ENCODE data around the gene BLTP1.

BLTP1 gene

GRCh38 chr4:122146652-122147051 is 5.5 kb upstream of the BLTP1 start:
- no peak for DNase-seq (ENCODE audit: low spot score)
- H3K4me3 ChIP-seq (ENCODE audit: severe bottlenecking): no peak overlapping the region

DNA sequence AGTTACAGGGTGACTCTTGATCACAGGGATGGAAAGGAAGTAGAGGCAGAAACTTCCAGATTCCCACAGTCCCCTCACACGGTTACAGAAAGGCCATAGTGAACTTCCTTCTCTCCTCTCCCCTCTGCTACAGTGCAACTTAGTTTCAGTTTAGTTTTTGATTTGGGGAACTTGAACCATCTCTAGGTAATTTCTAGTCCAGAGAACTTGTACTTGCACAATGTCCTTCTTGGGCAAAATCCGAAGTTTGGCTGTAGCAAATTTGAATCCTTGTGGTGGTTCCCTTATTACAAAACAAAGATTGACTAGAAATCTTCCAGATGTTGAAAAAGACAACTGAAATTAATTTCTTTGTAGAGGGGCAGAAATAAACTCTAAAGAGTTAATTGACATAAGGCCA is 1.2 kb upstream of the BLTP1 start:
- H3K27me3 ChIP-seq (ENCODE audit: insufficient read depth, poor library complexity, severe bottlenecking): no peaks in the 10 kb centered on the region
- DNase-seq (ENCODE audit: low spot score) (no peak), ATAC-seq (ENCODE audit: low read depth) (no peak)
- no peak overlapping the region for H3K4me3 ChIP-seq (ENCODE audit: severe bottlenecking)
- H3K9me3 ChIP-seq (ENCODE audit: severe bottlenecking): no peaks in the 10 kb centered on the region
- H3K4me1 ChIP-seq (ENCODE audit: insufficient read depth, poor library complexity, severe bottlenecking): peaks cover 4% of the 10 kb centered on the region
- 0 out of 2 replicates have a peak, but pooled peaks cover 7% of the 10 kb centered on the region for H3K36me3 ChIP-seq (ENCODE audit: low read depth)
- no peak overlapping the region for H3K27ac ChIP-seq (ENCODE audit: poor library complexity, severe bottlenecking)
- no peak for TF ChIP-seq CTCF (IDR thresholded peaks at IDR 0.05; ENCODE audit: poor library complexity, severe bottlenecking)

More at GRCh38 chr4:122146652-122147051, 5.5 kb upstream of the BLTP1 start:
- Histone ChIP-seq H3K36me3 (ENCODE audit: low read depth) (no peaks in the 10 kb centered on the region), H3K27ac (ENCODE audit: poor library complexity, severe bottlenecking) (no peak overlapping the region), H3K9me3 (ENCODE audit: severe bottlenecking) (no peaks in the 10 kb centered on the region), H3K4me1 (ENCODE audit: insufficient read depth, poor library complexity, severe bottlenecking) (no peaks in the 10 kb centered on the region), H3K27me3 (ENCODE audit: insufficient read depth, poor library complexity, severe bottlenecking) (no peaks in the 10 kb centered on the region)
- no peak for ATAC-seq (ENCODE audit: low read depth)
- no peak for TF ChIP-seq CTCF (IDR thresholded peaks at IDR 0.05; ENCODE audit: poor library complexity, severe bottlenecking)

GRCh38 chr4:122152711-122153226 is 638 bp downstream of the BLTP1 start:
- no peaks in the 10 kb centered on the region for H3K27me3 ChIP-seq (ENCODE audit: insufficient read depth, poor library complexity, severe bottlenecking)
- no peak for DNase-seq (ENCODE audit: low spot score)
- no peak for TF ChIP-seq CTCF (IDR thresholded peaks at IDR 0.05; ENCODE audit: poor library complexity, severe bottlenecking)
- H3K9me3 ChIP-seq (ENCODE audit: severe bottlenecking): no peaks in the 10 kb centered on the region
- H3K36me3 ChIP-seq (ENCODE audit: low read depth): 0 out of 2 replicates have a peak, but pooled peaks cover 10% of the 10 kb centered on the region
- peak overlapping the region; percentile 25 for H3K27ac ChIP-seq (ENCODE audit: poor library complexity, severe bottlenecking)
- peaks cover 4% of the 10 kb centered on the region for H3K4me1 ChIP-seq (ENCODE audit: insufficient read depth, poor library complexity, severe bottlenecking)
- ATAC-seq (ENCODE audit: low read depth): peak; percentile 65
- peak overlapping the region; percentile 78 for H3K4me3 ChIP-seq (ENCODE audit: severe bottlenecking)

DNA sequence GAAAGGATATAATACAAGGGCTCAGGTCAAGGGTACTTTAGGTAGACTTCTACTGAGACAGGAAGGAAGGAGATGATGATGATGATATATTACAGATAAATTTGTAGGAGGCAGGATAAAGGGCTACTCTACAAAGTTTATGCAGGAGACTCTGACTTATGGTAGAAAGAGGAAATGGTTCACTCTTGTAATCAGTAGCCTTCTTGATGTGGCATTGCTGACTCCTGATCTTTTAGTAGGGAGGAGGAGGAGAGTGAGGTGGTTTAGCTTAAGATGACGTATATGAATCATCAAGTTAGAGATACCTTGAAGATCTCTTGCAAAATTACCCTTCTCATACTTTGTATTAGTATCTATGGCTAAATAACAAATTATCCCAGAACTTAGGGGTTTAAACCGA is 4.7 kb downstream of the BLTP1 start:
- Histone ChIP-seq H3K27me3 (ENCODE audit: insufficient read depth, poor library complexity, severe bottlenecking) (no peaks in the 10 kb centered on the region), H3K9me3 (ENCODE audit: severe bottlenecking) (no peaks in the 10 kb centered on the region), H3K4me1 (ENCODE audit: insufficient read depth, poor library complexity, severe bottlenecking) (peaks cover 4% of the 10 kb centered on the region), H3K27ac (ENCODE audit: poor library complexity, severe bottlenecking) (no peak overlapping the region), H3K4me3 (ENCODE audit: severe bottlenecking) (no peak overlapping the region), H3K36me3 (ENCODE audit: low read depth) (peaks cover 16% of the 10 kb centered on the region; the same call in 1 of the 2 replicates)
- DNase-seq (ENCODE audit: low spot score): no peak
- ATAC-seq (ENCODE audit: low read depth): no peak
- no peak for TF ChIP-seq CTCF (IDR thresholded peaks at IDR 0.05; ENCODE audit: poor library complexity, severe bottlenecking)

GRCh38 chr4:122163301-122163700 is 11.2 kb downstream of the BLTP1 start:
- no peaks in the 10 kb centered on the region for H3K27me3 ChIP-seq (ENCODE audit: insufficient read depth, poor library complexity, severe bottlenecking)
- no peak overlapping the region for H3K27ac ChIP-seq (ENCODE audit: poor library complexity, severe bottlenecking)
- no peaks in the 10 kb centered on the region for H3K4me1 ChIP-seq (ENCODE audit: insufficient read depth, poor library complexity, severe bottlenecking)
- H3K4me3 ChIP-seq (ENCODE audit: severe bottlenecking): no peak overlapping the region
- ATAC-seq (ENCODE audit: low read depth) (no peak), DNase-seq (ENCODE audit: low spot score) (no peak)
- TF ChIP-seq CTCF (IDR thresholded peaks at IDR 0.05; ENCODE audit: poor library complexity, severe bottlenecking): no peak
- H3K36me3 ChIP-seq (ENCODE audit: low read depth): peaks cover under 1% of the 10 kb centered on the region; the same call in 1 of the 2 replicates
- H3K9me3 ChIP-seq (ENCODE audit: severe bottlenecking): no peaks in the 10 kb centered on the region
